Cardiac ventricle fibroblast (primary cell): ENCODE measurements around the gene TUSC2. TPM values are rescaled to one million over a fixed set of nuclear protein-coding genes. Genes with fewer than 3 reads are reported as not detected.

Experiments used
- total RNA-seq: library from RNA; depleted of rRNA; stranded (reverse); fragments of >200 nt; gene quantifications from 2 replicates; pipeline ENCODE4 v1.2.3, GENCODE V29; 2015

TUSC2 gene, protein sequence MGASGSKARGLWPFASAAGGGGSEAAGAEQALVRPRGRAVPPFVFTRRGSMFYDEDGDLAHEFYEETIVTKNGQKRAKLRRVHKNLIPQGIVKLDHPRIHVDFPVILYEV
- total RNA-seq: 11.4 and 41.2 TPM in 2 replicates

DNA sequence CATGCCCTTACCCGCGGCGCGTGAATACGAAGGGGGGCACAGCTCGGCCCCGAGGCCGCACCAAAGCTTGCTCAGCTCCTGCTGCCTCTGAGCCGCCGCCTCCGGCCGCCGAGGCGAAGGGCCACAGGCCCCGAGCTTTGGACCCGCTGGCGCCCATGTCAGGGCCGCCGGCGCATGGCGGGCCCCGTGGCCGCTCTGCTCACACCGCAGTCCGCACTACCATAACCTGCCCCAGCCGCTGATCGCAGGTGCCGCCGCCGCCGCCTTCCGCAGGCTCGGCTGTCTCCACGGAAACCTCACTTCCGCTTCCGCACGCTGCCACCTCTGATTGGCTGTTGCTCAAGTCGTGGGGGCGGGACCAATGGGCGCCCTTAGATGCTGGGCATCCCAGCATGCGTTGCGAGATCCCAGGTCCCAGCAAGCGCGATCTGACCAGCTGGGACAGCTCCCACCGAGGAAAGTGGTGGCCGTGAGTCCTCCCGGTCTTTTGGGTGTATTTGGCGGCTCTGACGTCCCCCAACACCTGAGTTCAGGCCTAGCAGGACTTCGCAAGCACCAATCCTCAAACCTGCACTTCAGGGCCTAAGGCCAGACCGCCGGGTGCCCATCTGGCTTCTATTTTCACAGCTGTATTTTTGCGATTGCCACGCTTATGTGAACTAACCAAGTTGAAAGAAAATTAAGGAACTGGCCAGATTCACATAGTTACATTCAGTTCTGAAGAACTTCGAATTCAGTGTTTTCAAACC lies at the start of gene TUSC2:
TUSC2 (minus strand) TSS at position 281 of the 749 bp plus-strand sequence; CDS start at position 157, 124 bp downstream.

DNA sequence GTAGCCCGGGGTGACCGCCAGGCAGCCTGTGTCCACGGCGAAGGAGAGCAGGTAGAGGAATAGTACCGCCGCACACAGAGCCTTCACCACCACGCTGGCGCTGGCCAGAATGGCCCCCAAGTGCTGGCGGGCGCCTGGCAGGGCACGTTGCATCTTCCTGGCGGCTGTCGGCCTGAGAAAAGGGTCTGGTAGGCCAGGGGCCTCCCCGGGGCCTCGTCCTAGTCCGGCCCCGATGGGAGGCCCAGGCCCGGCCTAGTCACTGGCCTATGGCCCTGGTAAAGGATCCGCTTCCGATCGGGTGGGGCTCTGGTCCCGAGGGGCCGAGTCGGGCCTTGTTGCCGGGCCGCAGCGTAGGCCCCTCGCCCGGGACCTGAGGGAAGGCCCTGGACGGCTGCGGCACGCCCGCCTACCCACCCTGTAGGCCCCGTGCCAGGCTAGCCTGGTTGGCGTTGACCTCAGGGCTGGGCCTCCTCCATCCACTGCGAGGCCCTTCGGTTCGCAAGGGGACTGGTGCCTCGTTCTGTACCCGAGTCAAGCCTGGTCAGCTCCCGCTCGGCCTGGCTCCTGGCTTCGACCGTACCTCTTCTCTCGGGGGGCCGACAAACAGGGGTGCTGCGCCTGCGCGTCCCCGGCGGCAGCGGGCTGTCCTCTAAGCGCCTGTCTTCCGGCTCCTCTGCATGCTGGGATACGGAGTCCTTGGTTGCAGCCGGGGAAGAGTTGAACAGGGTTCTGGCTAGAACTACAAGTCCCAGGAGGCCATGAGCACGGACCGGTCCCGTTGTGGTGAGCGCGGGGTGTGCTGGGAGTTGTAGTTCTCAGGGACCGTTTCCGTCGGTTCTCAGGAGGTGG lies 31.1 kb upstream of the TUSC2 start, which contains the start of gene TMEM115:
TMEM115 (minus strand) TSS at position 611 of the 849 bp plus-strand sequence; CDS start at position 153, 458 bp downstream.

DNA sequence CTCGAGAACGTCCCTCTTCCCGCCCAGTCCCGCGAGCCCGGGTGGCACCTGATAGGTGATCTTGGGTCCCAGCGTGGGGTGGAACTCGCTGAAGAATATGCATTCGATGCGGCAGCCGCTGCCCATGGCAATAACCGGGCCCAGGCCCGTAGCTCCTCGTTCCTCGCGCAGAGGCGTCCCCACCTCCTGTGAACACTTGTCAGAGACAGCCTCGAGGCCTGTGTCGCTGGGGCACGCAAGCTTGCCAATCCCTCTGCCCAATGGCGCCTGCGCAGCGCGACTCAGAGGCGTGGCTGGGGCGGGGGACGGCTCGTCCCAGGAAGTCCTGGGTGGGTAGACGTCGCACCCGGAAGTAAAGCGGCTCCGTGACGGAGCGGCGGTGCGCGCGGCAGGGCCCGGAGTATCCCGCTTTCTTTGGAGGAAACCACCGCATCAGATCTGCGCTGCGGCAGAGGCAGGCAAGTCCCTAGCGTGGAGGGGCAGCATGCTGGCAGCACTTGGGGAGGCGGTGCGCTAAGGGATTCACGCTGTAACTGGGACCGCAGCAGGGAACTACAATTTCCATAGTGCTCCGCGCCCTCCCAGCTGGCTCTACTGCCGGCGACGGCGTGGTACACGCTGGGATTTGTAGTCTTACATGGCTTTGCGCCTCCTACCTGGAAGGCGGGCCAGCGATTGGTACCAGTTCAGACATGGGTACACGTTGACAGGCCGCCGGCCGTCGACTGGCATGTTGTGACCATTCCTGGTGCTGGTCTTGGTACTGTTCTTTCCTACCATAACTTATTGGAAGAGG lies 22.7 kb upstream of the TUSC2 start, which contains the start of the genes CYB561D2 and NPRL2:
CYB561D2 (plus strand) TSS at position 336 of the 796 bp plus-strand sequence. CDS start 572 bp downstream, outside the sequence.
NPRL2 (minus strand) TSS at position 249 of the 796 bp plus-strand sequence; CDS start at position 126, 123 bp downstream.

DNA sequence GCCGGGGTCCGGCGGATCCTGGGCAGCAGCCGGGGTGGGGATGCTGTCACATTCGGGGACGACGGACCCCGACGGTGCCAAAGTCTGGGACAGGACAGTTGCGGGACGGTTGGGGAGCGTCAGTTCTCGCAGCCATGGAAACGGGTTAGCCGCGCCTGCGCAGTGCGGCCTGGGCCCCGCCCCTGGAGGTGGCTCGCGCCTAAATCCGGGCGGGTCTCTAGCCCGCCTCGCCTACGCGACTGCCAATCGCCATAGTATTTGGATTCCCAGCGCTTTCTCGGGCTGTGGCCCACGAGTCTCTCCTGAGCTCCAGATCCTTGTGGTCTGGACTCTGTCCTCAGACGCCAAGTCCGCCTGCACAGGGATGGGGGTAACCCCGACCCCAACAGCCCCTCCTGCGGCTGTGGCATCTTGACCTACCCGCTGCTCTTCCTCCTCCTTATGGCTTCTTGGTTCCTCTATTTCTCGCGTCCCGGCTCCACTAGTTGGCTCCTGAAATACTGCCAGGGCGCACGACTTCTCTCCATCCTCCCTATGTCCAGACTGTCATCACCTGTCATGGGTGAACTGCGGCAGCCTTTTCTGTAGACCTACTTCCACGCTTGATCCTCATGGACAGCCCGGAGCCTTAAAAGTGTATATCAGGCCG lies 17.7 kb upstream of the TUSC2 start, which contains the start of gene ZMYND10:
ZMYND10 (minus strand) TSS at position 147 of the 649 bp plus-strand sequence. CDS start 153 bp downstream, outside the sequence.

DNA sequence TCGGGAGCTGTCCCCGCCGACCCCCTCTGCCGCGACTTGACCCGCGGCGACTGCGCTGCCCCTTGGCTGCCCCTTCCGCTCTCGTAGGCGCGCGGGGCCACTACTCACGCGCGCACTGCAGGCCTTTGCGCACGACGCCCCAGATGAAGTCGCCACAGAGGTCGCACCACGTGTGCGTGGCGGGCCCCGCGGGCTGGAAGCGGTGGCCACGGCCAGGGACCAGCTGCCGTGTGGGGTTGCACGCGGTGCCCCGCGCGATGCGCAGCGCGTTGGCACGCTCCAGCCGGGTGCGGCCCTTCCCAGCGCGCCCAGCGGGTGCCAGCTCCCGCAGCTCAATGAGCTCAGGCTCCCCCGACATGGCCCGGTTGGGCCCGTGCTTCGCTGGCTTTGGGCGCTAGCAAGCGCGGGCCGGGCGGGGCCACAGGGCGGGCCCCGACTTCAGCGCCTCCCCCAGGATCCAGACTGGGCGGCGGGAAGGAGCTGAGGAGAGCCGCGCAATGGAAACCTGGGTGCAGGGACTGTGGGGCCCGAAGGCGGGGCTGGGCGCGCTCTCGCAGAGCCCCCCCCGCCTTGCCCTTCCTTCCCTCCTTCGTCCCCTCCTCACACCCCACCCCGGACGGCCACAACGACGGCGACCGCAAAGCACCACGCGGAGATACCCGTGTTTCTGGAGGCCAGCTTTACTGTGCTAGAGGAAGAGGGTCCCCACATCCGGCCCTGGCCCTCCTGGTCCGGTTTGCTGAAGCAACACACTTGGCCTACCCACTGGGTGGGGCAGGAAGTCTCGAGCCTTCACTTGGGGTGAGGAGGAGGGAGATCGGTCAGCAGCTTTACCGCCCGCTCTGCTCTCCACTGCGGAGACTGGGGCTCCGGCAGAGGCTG lies 12.7 kb upstream of the TUSC2 start, which contains the start of gene RASSF1:
RASSF1 (minus strand) TSS at position 389 of the 882 bp plus-strand sequence; CDS start at position 358, 31 bp downstream.

DNA sequence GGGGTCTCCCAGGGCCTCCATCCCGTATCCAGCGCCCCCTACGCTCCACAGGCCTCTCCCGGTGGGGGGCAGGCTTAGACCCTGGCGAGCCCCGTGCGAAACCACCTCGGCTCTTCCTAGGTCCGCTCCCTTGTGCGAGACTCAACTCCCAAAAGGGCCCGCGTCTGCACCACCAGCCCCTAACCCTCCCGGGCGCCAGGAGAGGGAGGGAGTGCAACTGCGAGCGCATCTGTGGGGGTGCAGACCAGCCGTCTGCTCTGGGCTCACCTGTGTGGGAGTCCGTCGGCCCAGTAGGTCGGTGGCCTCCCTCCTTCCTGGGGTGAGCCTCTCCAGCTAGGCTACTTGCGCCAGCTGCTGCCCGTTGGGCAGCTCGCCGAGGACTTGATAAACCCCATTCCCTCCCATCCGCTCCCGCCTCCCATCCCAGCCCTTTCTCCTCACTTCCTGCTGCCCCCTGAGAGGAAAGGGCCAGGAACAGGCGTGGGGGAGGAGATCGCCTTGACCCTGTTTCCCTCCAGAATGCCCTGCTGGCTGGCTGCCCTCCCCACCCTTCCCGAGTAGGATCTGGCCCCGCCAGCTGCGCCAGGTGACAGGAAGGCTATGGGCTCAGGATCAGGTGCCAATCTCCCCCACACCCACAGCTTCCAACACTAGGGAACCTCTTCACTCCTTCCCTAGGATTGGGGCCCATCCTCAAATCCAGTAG lies 5.5 kb downstream of the TUSC2 start, which contains the start of gene HYAL2:
HYAL2 (minus strand) TSS at position 360 of the 706 bp plus-strand sequence. CDS start 2,256 bp downstream, outside the sequence.

DNA sequence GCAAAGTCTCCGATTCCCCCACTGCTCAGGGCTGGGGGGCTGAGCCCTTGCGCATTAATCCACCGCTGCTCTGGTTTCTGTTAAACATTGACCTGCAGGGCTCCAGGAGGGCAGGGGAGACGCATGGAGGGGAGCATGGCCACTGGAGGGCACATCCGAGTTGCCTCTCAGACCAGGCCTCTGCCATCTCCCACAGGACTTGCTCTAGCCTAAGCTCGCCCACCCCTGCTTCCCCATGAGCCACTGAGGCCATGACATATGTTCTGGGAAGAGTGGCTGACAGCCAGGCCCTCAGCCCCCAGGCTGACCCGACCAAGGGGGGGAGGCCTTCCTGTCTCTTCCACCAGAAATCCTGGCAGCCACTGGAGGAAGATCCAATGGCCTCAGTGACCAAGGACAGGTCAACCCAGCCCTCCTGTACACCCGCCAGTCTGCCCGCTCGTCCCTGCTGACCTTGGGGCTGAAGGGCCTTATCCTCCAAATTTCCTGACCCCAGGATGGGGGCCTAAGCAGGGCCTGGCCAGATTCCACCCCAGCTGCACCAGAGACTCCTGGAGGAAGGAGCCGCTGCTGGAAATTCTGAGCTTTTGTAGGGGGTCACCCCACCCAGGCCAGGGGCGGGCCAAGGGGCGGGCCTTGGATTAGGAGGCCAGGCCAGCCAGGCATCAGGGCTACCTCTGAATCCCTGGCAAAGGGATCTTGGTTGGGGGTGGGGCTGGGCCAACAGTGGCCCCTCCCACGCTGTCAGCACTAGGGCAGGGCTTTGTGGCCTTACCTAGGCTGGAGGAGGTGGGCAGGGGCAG lies 24.8 kb downstream of the TUSC2 start, which contains the start of gene HYAL1:
HYAL1 (minus strand) TSS at position 562 of the 803 bp plus-strand sequence. CDS start 618 bp downstream, outside the sequence.

DNA sequence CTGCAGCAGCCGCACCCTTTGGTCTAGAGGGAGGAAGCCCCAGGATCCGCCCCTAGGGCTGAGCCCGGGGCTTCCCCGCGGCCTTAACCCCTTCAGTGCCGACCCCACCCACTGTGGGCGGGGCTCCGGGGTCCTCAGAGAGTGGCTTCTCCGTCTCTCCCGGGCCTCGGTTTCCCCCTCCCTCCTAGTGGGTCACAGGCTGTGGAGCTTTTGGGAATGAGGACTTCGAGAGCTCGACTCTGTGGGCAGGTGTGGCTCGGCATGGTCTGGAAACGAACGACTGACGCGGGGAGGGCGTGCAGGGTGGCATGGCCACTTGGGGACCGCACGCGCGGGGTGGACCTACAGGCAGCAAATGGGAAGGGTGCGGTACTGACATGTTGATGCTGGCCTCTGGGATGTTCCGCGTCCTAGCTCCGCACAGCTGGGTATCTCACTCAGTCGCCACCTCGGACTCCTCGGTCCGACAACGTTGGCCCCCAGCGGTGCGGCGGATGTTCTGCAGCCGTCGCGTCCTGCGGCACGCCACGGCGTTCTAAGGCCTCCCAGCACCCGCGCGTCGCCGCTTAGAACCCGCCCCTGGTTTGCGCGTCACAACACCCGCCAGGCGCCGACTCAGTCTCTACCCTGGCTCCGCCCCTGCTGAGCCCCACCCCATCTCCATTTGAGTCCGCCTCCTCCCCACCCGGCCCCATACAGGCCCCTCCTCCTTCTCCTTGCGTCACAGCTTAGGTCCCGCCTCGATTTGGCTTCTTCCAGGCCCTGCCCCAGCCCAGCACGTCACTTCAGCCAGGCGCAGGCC lies 29.0 kb downstream of the TUSC2 start, which contains the start of the genes HYAL3 and NAA80:
HYAL3 (minus strand) TSS at position 570 of the 802 bp plus-strand sequence. CDS start 3,803 bp downstream, outside the sequence.
NAA80 (minus strand) TSS at position 570 of the 802 bp plus-strand sequence. CDS start 1,942 bp downstream, outside the sequence.

DNA sequence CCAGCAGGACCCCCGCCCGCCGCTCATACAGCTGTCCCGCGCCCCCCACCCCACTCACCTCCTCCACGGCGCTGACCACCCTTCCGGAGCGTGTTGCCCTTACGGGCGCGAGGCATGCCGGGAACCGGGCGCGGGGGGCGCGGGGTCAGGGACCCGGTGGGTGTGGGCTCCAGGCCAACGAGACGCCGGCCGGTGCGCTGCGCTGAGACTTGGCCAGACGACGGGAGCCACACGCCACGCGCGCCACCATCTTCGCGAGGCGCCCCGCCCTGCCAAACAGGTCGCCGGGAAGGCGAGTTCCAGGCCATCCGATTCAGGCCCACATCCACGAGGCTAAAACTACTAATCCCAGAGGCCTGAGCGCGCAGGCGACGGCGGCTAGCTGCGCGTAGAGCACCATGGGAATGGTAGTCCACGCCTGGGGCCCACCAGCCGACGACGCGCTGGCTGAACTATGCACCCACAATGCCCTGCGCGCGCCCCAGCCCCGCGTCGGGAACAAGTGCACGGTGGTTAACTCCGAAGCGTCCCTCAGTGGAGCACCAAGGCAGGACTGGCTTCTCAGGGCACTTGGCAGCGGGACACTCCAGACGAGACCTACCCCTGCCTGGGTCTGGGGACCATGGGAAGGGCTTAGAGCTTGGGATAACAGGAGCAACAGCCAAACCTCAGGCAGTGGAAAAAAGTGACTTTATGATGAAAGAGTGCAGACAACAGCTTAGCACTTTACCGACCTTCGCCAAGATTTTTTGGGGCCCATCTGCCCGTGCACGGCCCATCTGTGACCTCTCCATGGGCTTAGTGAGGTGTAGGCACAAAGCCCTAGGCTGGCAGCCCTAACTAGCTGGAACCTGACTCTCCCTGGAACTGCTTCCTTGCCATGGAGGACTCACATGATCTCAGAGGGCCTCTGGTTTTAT lies 35.6 kb downstream of the TUSC2 start, which contains the start of gene IFRD2:
IFRD2 (minus strand) TSS at position 271 of the 920 bp plus-strand sequence; CDS start at position 116, 155 bp downstream.

DNA sequence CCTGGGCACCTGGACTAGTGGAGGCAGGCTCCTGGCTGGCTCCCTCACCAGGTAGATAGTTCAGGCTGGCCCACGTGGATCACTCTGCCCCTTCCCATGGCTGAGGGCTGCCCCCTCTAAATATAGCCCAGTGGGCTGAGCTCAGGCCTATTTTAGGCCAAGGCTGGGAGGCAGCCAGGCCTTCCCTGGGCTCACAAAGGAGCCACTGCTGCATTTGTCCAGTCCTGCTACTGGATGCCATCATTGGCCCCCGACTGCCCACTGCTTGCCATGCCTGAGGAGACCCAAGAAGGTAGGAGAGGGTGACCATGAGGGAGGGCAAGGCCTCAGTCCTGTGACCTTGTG lies 49.2 kb downstream of the TUSC2 start, which contains the start of gene LSMEM2:
LSMEM2 (plus strand) TSS at position 208 of the 345 bp plus-strand sequence; CDS start at position 235, 27 bp downstream.

Other genes with a start within 250 kb of the TUSC2 start
- gene RBM5, start 239.3 kb downstream of the TUSC2 start, total RNA-seq: 60.0 and 66.3 TPM in 2 replicates
- 9.0 and 10.4 TPM in 2 replicates for gene SEMA3F, start 172.9 kb downstream of the TUSC2 start, total RNA-seq
- not detected in 2 replicates for gene GNAT1, start 136.6 kb downstream of the TUSC2 start, total RNA-seq
- gene SLC38A3, start 123.0 kb downstream of the TUSC2 start, total RNA-seq: not detected in 2 replicates
- gene GNAI2, start 92.0 kb downstream of the TUSC2 start, total RNA-seq: 132 and 164 TPM in 2 replicates
- 4.4 and 4.5 TPM in 2 replicates for gene SEMA3B, start 59.1 kb downstream of the TUSC2 start, total RNA-seq
- gene LSMEM2, start 49.1 kb downstream of the TUSC2 start, total RNA-seq: not detected in 2 replicates
- 28.3 and 36.7 TPM in 2 replicates for gene IFRD2, start 35.8 kb downstream of the TUSC2 start, total RNA-seq
- gene HYAL3, start 28.8 kb downstream of the TUSC2 start, total RNA-seq: 7.2 and 17.3 TPM in 2 replicates
- 8.4 and 12.9 TPM in 2 replicates for gene NAA80, start 28.8 kb downstream of the TUSC2 start, total RNA-seq
- gene HYAL1, start 24.6 kb downstream of the TUSC2 start, total RNA-seq: 2.7 and 7.4 TPM in 2 replicates
- 51.3 and 65.4 TPM in 2 replicates for gene HYAL2, start 5.5 kb downstream of the TUSC2 start, total RNA-seq
- 18.4 and 23.3 TPM in 2 replicates for gene RASSF1, start 12.6 kb upstream of the TUSC2 start, total RNA-seq
- 0.06 and 0.24 TPM in 2 replicates for gene ZMYND10, start 17.5 kb upstream of the TUSC2 start, total RNA-seq
- 15.5 and 22.6 TPM in 2 replicates for gene NPRL2, start 22.6 kb upstream of the TUSC2 start, total RNA-seq
- 21.4 and 29.5 TPM in 2 replicates for gene CYB561D2, start 22.6 kb upstream of the TUSC2 start, total RNA-seq
- gene TMEM115, start 31.3 kb upstream of the TUSC2 start, total RNA-seq: 62.7 and 65.7 TPM in 2 replicates
- not detected in 2 replicates for gene CACNA2D2, start 175.4 kb upstream of the TUSC2 start, total RNA-seq
- 7.5 and 10.7 TPM in 2 replicates for gene C3orf18, start 239.5 kb upstream of the TUSC2 start, total RNA-seq
- 11.3 and 13.9 TPM in 2 replicates for gene HEMK1, start 241.3 kb upstream of the TUSC2 start, total RNA-seq